GM18907 (cell line): ENCODE data around the gene PTPRM.
"Not testable (repeated sequence)": the region's sequence is repeated elsewhere in the genome, so short reads cannot be mapped to it uniquely, and the experiment has no call there.

Source experiments
- ATAC-seq: cut with Tn5 transposase; IDR thresholded peaks from one replicate; pipeline ENCODE4 v1.9.1; 2021; ENCODE audit warnings: mild to moderate bottlenecking, moderate library complexity; ENCODE audit not compliant: unreplicated experiment

PTPRM gene

GRCh38 chr18:7721532-7721931 lies 154.4 kb downstream of the PTPRM start:
- no peak for ATAC-seq

GRCh38 chr18:7722955-7723354 lies 155.8 kb downstream of the PTPRM start:
- no peak for ATAC-seq

GRCh38 chr18:7723558-7723957 lies 156.4 kb downstream of the PTPRM start:
- ATAC-seq = no peak

- ATAC-seq = no peak
Measured at GRCh38 chr18:7725473-7725872, 158.4 kb downstream of the PTPRM start.

GRCh38 chr18:7725897-7726296 lies 158.8 kb downstream of the PTPRM start:
- ATAC-seq = no peak

- no peak for ATAC-seq
Measured at GRCh38 chr18:7726522-7726921, 159.4 kb downstream of the PTPRM start.

GRCh38 chr18:7727361-7728076 lies 160.4 kb downstream of the PTPRM start:
- ATAC-seq = no peak

GRCh38 chr18:7728297-7728696 lies 161.2 kb downstream of the PTPRM start:
- no peak for ATAC-seq

- no peak for ATAC-seq
Measured at GRCh38 chr18:7729868-7730267, 162.8 kb downstream of the PTPRM start.

- no peak for ATAC-seq
Measured at GRCh38 chr18:7730682-7731081, 163.6 kb downstream of the PTPRM start.

GRCh38 chr18:7733642-7734041 lies 166.5 kb downstream of the PTPRM start:
- no peak for ATAC-seq

GRCh38 chr18:7735196-7735595 lies 168.1 kb downstream of the PTPRM start:
- no peak for ATAC-seq

- ATAC-seq = no peak
Measured at GRCh38 chr18:7735626-7736175, 168.6 kb downstream of the PTPRM start.

- not testable (repeated sequence) for ATAC-seq
Measured at GRCh38 chr18:7736526-7736925, 169.4 kb downstream of the PTPRM start.

- ATAC-seq = no peak
Measured at GRCh38 chr18:7737550-7737949, 170.4 kb downstream of the PTPRM start.

GRCh38 chr18:7740821-7741220 lies 173.7 kb downstream of the PTPRM start:
- no peak for ATAC-seq

GRCh38 chr18:7741640-7742039 lies 174.5 kb downstream of the PTPRM start:
- ATAC-seq = no peak

- ATAC-seq = no peak
Measured at GRCh38 chr18:7742224-7742623, 175.1 kb downstream of the PTPRM start.

- ATAC-seq = no peak
Measured at GRCh38 chr18:7743256-7743655, 176.1 kb downstream of the PTPRM start.

GRCh38 chr18:7746106-7746505 lies 179.0 kb downstream of the PTPRM start:
- no peak for ATAC-seq

- no peak for ATAC-seq
Measured at GRCh38 chr18:7748251-7749007, 181.3 kb downstream of the PTPRM start.

- ATAC-seq = no peak
Measured at GRCh38 chr18:7749008-7749405, 181.9 kb downstream of the PTPRM start.
